Measurements from ENCODE around the gene ESYT2. TPM values are rescaled to one million over a fixed set of nuclear protein-coding genes. Genes with fewer than 3 reads are reported as not detected.

ESYT2 gene
- polyA plus RNA-seq, 1 donor (not counting 4 experiments of a cell fraction or from before 2014, with no cell fraction given), result 45.9 TPM

- Histone ChIP-seq H4K20me1 (ENCODE audit: control insufficient read depth, extremely low read depth, insufficient read depth, low read length) (no peaks in the 10 kb centered on the region), H3K9me3 (ENCODE audit: control insufficient read depth, low read depth, low read length) (no peaks in the 10 kb centered on the region), H3K4me2 (ENCODE audit: control insufficient read depth, extremely low read depth, insufficient read depth, low read depth, low read length) (no peak overlapping the region), H3K79me2 (ENCODE audit: control insufficient read depth, insufficient read depth, low read length) (peaks cover 34% of the 10 kb centered on the region), H3K4me3 (ENCODE audit: control insufficient read depth in 2 of 3, extremely low read depth in 1 of 3, insufficient read depth in 2 of 3, low read depth in 1 of 3, low read length in 3 of 3) (no peak overlapping the region), H3K27me3 (ENCODE audit: control insufficient read depth, extremely low read depth, insufficient read depth, low read length) (no peaks in the 10 kb centered on the region), H3K27ac (ENCODE audit: control insufficient read depth, insufficient read depth, low read length) (no peak overlapping the region), H3K9ac (ENCODE audit: control insufficient read depth, extremely low read depth, insufficient read depth, low read length) (no peak overlapping the region), H2AFZ (ENCODE audit: control insufficient read depth, low read length) (no peak overlapping the region), H3K36me3 (ENCODE audit: control insufficient read depth in 2 of 2, extremely low read depth in 1 of 2, insufficient read depth in 2 of 2, low read length in 2 of 2) (peaks cover 14 to 18% of the 10 kb centered on the region in 2 experiments), H3K4me1 (ENCODE audit: control insufficient read depth, extremely low read depth, insufficient read depth, low read length) (no peaks in the 10 kb centered on the region), H3K9me1 (ENCODE audit: control insufficient read depth, extremely low read depth, insufficient read depth, low read length) (no peaks in the 10 kb centered on the region)
- TF ChIP-seq EZH2 (IDR thresholded peaks at IDR 0.05; ENCODE audit: low read length) (no peak), CTCF (optimal IDR thresholded peaks at IDR 0.05 in 1 of 3, IDR thresholded peaks at IDR 0.05 in 1 of 3, conservative IDR thresholded peaks at IDR 0.05 in 1 of 3; ENCODE audit: extremely low read depth in 1 of 3, insufficient read depth in 2 of 3, low read length in 3 of 3) (no peak)
- FAIRE-seq, result no peak
- no peak for DNase-seq (ENCODE audit: low read depth, low spot score)
- dilution Hi-C loops (cut with MboI; ENCODE audit: extremely low pct_ligation_motif_present, low sequenced_read_pairs), result no loop called here
Measured at GRCh38 chr7:158796667-158797066, 32.6 kb downstream of the ESYT2 start.

DNA sequence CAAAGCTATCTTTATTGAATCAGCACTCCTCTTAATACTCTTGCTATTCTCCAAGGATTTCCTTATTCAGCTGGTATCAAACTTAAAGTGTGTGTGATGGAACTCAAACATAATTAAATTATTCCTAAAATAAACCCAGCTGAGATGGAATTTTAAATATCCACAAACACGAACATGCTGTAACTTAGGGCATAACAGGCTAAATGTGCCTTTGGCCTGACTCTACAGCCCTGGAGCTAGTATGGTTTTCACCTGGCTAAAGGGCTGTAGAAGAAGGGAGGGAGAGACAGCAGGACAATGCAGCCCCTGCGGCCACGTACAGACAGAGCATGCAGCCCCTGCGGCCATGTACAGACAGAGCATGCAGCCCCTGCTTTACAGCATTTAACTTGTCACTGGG lies 34.0 kb downstream of the ESYT2 start:
- Histone ChIP-seq H3K9me1 (ENCODE audit: control insufficient read depth, extremely low read depth, insufficient read depth, low read length) (no peaks in the 10 kb centered on the region), H3K4me3 (ENCODE audit: control insufficient read depth in 2 of 3, extremely low read depth in 1 of 3, insufficient read depth in 2 of 3, low read depth in 1 of 3, low read length in 3 of 3) (no peak overlapping the region), H3K79me2 (ENCODE audit: control insufficient read depth, insufficient read depth, low read length) (peaks cover 20% of the 10 kb centered on the region), H4K20me1 (ENCODE audit: control insufficient read depth, extremely low read depth, insufficient read depth, low read length) (no peaks in the 10 kb centered on the region), H3K36me3 (ENCODE audit: control insufficient read depth in 2 of 2, extremely low read depth in 1 of 2, insufficient read depth in 2 of 2, low read length in 2 of 2) (peaks cover 21 to 23% of the 10 kb centered on the region in 2 experiments), H3K27ac (ENCODE audit: control insufficient read depth, insufficient read depth, low read length) (no peak overlapping the region), H3K9me3 (ENCODE audit: control insufficient read depth, low read depth, low read length) (no peaks in the 10 kb centered on the region), H2AFZ (ENCODE audit: control insufficient read depth, low read length) (no peak overlapping the region), H3K9ac (ENCODE audit: control insufficient read depth, extremely low read depth, insufficient read depth, low read length) (no peak overlapping the region), H3K4me2 (ENCODE audit: control insufficient read depth, extremely low read depth, insufficient read depth, low read depth, low read length) (no peak overlapping the region), H3K27me3 (ENCODE audit: control insufficient read depth, extremely low read depth, insufficient read depth, low read length) (no peaks in the 10 kb centered on the region), H3K4me1 (ENCODE audit: control insufficient read depth, extremely low read depth, insufficient read depth, low read length) (no peaks in the 10 kb centered on the region)
- dilution Hi-C loops (cut with MboI; ENCODE audit: extremely low pct_ligation_motif_present, low sequenced_read_pairs), result no loop called here
- TF ChIP-seq EZH2 (IDR thresholded peaks at IDR 0.05; ENCODE audit: low read length) (no peak), CTCF (optimal IDR thresholded peaks at IDR 0.05 in 1 of 3, IDR thresholded peaks at IDR 0.05 in 1 of 3, conservative IDR thresholded peaks at IDR 0.05 in 1 of 3; ENCODE audit: extremely low read depth in 1 of 3, insufficient read depth in 2 of 3, low read length in 3 of 3) (no peak)
- no peak for DNase-seq (ENCODE audit: low read depth, low spot score)
- FAIRE-seq, result no peak
